ENCODE results near the gene ZCCHC24. TPM values are rescaled to one million over a fixed set of nuclear protein-coding genes. Genes with fewer than 3 reads are reported as not detected.

Gene ZCCHC24
- total RNA-seq, 2 experiments from 2014 or later, result 0.98 to 2.2 TPM

GRCh38 chr10:79385804-79386531, 59.5 kb downstream of the ZCCHC24 start:
- Histone ChIP-seq H3K9me3 (ENCODE audit: low read length) (no peaks in the 10 kb centered on the region), H4K20me1 (ENCODE audit: insufficient read depth, low read length) (no peaks in the 10 kb centered on the region), H3K27ac (ENCODE audit: low read depth, low read length, poor library complexity, severe bottlenecking) (no peak overlapping the region), H3K4me3 (ENCODE audit: low read depth, low read length, poor library complexity, severe bottlenecking) (no peak overlapping the region), H3K79me2 (ENCODE audit: insufficient read depth, low read depth, low read length) (no peaks in the 10 kb centered on the region), H3K4me2 (ENCODE audit: low read length) (no peak overlapping the region), H3K4me1 (ENCODE audit: insufficient read depth, low read length, poor library complexity, severe bottlenecking) (peaks cover 7% of the 10 kb centered on the region), H3K36me3 (ENCODE audit: insufficient read depth, low read length) (no peaks in the 10 kb centered on the region), H3K9me2 (ENCODE audit: insufficient read depth, low read length) (no peaks in the 10 kb centered on the region), H2AFZ (ENCODE audit: low read length) (no peak overlapping the region)
- TF ChIP-seq EZH2phosphoT487 (IDR thresholded peaks at IDR 0.05; ENCODE audit: borderline replicate concordance, low read depth, low read length), result no peak
- TF ChIP-seq CTCF (conservative IDR thresholded peaks at IDR 0.05; ENCODE audit: low read length), result peak; percentile 45
- intact Hi-C loops (cut with micrococcal nuclease; ENCODE audit: unreplicated experiment), result no loop called here
- POLR2A ChIA-PET, result no interaction called here
- BruUV-seq (replicated peaks), result no TSS peak
- no peak for DNase-seq (ENCODE audit: low spot score)
- CTCF ChIA-PET (ENCODE audit: unreplicated experiment), result no interaction called here

GRCh38 chr10:79385392-79385795, 60.0 kb downstream of the ZCCHC24 start:
- TF ChIP-seq CTCF (conservative IDR thresholded peaks at IDR 0.05; ENCODE audit: low read length) (no peak), EZH2phosphoT487 (IDR thresholded peaks at IDR 0.05; ENCODE audit: borderline replicate concordance, low read depth, low read length) (no peak)
- no TSS peak for BruUV-seq (replicated peaks)
- POLR2A ChIA-PET, result no interaction called here

GRCh38 chr10:79384773-79385391, 60.5 kb downstream of the ZCCHC24 start:
- Histone ChIP-seq H3K36me3 (ENCODE audit: insufficient read depth, low read length) (no peaks in the 10 kb centered on the region), H3K4me1 (ENCODE audit: insufficient read depth, low read length, poor library complexity, severe bottlenecking) (peaks cover 7% of the 10 kb centered on the region), H3K4me2 (ENCODE audit: low read length) (no peak overlapping the region), H2AFZ (ENCODE audit: low read length) (no peak overlapping the region), H3K79me2 (ENCODE audit: insufficient read depth, low read depth, low read length) (no peaks in the 10 kb centered on the region), H3K27ac (ENCODE audit: low read depth, low read length, poor library complexity, severe bottlenecking) (no peak overlapping the region), H3K4me3 (ENCODE audit: low read depth, low read length, poor library complexity, severe bottlenecking) (no peak overlapping the region), H3K9me2 (ENCODE audit: insufficient read depth, low read length) (no peaks in the 10 kb centered on the region), H4K20me1 (ENCODE audit: insufficient read depth, low read length) (no peaks in the 10 kb centered on the region), H3K9me3 (ENCODE audit: low read length) (no peaks in the 10 kb centered on the region)
- TF ChIP-seq EZH2phosphoT487 (IDR thresholded peaks at IDR 0.05; ENCODE audit: borderline replicate concordance, low read depth, low read length) (no peak), CTCF (conservative IDR thresholded peaks at IDR 0.05; ENCODE audit: low read length) (no peak)
- ChIA-PET CTCF (ENCODE audit: unreplicated experiment) (no interaction called here), POLR2A (no interaction called here)
- intact Hi-C loops (cut with micrococcal nuclease; ENCODE audit: unreplicated experiment), result no loop called here
- BruUV-seq (replicated peaks), result no TSS peak
- no peak for DNase-seq (ENCODE audit: low spot score)

More at GRCh38 chr10:79385392-79385795, 60.0 kb downstream of the ZCCHC24 start:
- Histone ChIP-seq H4K20me1 (ENCODE audit: insufficient read depth, low read length) (no peaks in the 10 kb centered on the region), H3K79me2 (ENCODE audit: insufficient read depth, low read depth, low read length) (no peaks in the 10 kb centered on the region), H3K4me2 (ENCODE audit: low read length) (no peak overlapping the region), H2AFZ (ENCODE audit: low read length) (no peak overlapping the region), H3K9me3 (ENCODE audit: low read length) (no peaks in the 10 kb centered on the region), H3K9me2 (ENCODE audit: insufficient read depth, low read length) (no peaks in the 10 kb centered on the region), H3K4me3 (ENCODE audit: low read depth, low read length, poor library complexity, severe bottlenecking) (no peak overlapping the region), H3K36me3 (ENCODE audit: insufficient read depth, low read length) (no peaks in the 10 kb centered on the region), H3K27ac (ENCODE audit: low read depth, low read length, poor library complexity, severe bottlenecking) (no peak overlapping the region), H3K4me1 (ENCODE audit: insufficient read depth, low read length, poor library complexity, severe bottlenecking) (peaks cover 7% of the 10 kb centered on the region)
- no peak for DNase-seq (ENCODE audit: low spot score)
- intact Hi-C loops (cut with micrococcal nuclease; ENCODE audit: unreplicated experiment), result no loop called here
- CTCF ChIA-PET (ENCODE audit: unreplicated experiment), result no interaction called here

All from OCI-LY7 (cell line).